HUES48 (cell line): ENCODE results near the gene DIP2A.
"Not testable (repeated sequence)": the region's sequence is repeated elsewhere in the genome, so short reads cannot be mapped to it uniquely, and the experiment has no call there.

Experiments used
- H3K27ac ChIP-seq: one replicate; pipeline ENCODE4 v1.7.0; 2013; ENCODE audit warnings: low read depth, low read length, inconsistent platforms
- H3K27me3 ChIP-seq: 2 replicates; pipeline ENCODE4 v1.6.1; 2013; ENCODE audit warnings: mild to moderate bottlenecking, low read length; ENCODE audit not compliant: control insufficient read depth, insufficient read depth
- H3K36me3 ChIP-seq: 2 replicates; pipeline ENCODE4 v1.6.1; 2013; ENCODE audit warnings: low read length; ENCODE audit not compliant: control insufficient read depth, insufficient read depth
- H3K4me1 ChIP-seq: 2 replicates; pipeline ENCODE4 v1.6.1; 2013; ENCODE audit warnings: mild to moderate bottlenecking, low read length; ENCODE audit not compliant: control insufficient read depth, insufficient read depth
- H3K4me3 ChIP-seq: 2 replicates; pipeline ENCODE4 v1.5.1; 2013; ENCODE audit warnings: mild to moderate bottlenecking, low read depth, low read length
- H3K9ac ChIP-seq: 2 replicates; pipeline ENCODE4 v1.6.1; 2013; ENCODE audit warnings: mild to moderate bottlenecking, low read depth, low read length, moderate library complexity
- H3K9me3 ChIP-seq: 2 replicates; pipeline ENCODE4 v1.6.1; 2013; ENCODE audit warnings: low read length; ENCODE audit not compliant: control insufficient read depth, insufficient read depth

The DIP2A gene

DNA sequence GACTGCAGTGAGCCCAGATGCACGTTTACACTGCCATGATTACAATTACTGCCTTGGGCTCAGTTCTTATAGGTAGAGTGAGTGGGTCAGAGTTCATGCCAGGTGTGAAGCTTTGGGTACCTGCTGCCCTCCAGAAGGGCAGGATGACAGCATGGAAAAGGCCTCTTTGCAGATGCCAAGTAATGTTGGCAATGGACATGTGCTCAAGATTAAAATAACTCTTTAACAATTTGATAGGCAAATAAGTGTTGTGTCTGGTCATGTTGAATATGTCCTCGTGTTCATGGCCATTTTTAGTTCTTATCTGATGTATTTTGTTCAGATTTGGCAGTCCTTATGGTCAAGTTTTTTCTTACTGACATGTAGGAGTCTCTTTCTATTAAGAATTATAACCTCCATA, 111.4 kb downstream of the DIP2A start:
- no peak overlapping the region for H3K4me3 ChIP-seq
- H3K4me1 ChIP-seq = no peaks in the 10 kb centered on the region
- peaks cover 46% of the 10 kb centered on the region for H3K36me3 ChIP-seq
- H3K27me3 ChIP-seq = no peaks in the 10 kb centered on the region
- H3K9ac ChIP-seq = no peak overlapping the region
- no peaks in the 10 kb centered on the region for H3K9me3 ChIP-seq
- no peak overlapping the region for H3K27ac ChIP-seq

DNA sequence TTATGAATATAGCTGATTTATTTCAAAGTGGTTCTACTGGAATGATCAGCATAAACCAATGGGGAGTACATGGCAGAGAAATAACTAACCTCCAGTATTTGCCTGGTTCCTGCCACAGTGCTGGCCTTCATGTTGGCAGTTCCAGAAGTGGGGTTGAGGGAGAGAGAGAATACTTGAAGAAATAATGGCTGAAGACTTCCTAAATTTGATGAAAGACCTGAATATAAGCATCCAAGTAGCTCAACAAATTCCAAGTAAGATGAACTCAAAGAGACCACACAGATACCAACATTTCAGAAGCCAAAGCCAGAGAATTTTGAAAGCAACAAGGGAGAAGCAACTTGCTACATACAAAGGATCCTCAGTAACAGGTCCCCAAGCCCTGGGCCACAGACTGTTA, 111.9 kb downstream of the DIP2A start:
- Histone ChIP-seq H3K27me3 (no peaks in the 10 kb centered on the region), H3K27ac (no peak overlapping the region), H3K9me3 (no peaks in the 10 kb centered on the region), H3K4me3 (no peak overlapping the region), H3K36me3 (peaks cover 41% of the 10 kb centered on the region), H3K4me1 (no peaks in the 10 kb centered on the region), H3K9ac (no peak overlapping the region)

DNA sequence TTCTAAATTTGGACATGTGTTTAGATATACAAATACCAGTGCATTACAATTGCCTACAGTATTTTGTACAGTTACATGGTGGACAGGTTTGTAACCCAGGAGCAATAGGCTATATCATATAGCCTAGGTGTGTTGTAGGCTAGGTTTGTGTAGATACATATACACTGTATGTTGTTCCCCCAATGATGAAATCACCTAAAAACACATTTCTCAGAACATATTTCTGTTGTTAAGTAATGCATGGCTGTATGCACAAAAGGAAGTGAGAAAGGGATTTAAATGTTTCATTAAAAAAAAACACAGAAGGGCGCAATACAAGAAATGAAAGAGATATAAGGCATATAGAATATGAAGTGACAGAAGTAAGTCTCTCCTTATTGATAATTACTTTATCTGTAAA, 114.2 kb downstream of the DIP2A start:
- no peaks in the 10 kb centered on the region for H3K4me1 ChIP-seq
- no peaks in the 10 kb centered on the region for H3K27me3 ChIP-seq
- H3K9ac ChIP-seq = no peak overlapping the region
- peaks cover 19% of the 10 kb centered on the region for H3K36me3 ChIP-seq
- 0 out of 2 replicates have a peak, but pooled peaks cover 2% of the 10 kb centered on the region for H3K9me3 ChIP-seq
- no peak overlapping the region for H3K27ac ChIP-seq
- no peak overlapping the region for H3K4me3 ChIP-seq

DNA sequence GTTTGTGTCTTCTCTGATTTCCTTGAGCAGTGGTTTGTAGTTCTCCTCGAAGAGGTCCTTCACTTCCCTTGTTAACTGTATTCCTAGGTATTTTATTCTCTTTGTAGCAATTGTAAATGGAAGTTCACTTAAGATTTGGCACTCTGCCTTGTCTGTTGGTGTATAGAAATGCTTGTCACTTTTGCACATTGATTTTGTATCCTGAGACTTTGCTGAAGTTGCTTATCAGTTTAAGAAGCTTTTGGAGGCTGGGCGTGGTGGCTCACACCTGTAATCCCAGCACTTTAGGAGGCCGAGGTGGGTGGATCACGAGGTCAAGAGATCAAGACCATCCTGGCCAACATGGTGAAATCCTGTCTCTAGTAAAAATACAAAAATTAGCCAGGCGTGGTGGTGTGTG, 119.1 kb downstream of the DIP2A start:
- H3K27me3 ChIP-seq, H3K36me3 ChIP-seq, H3K4me1 ChIP-seq, H3K4me3 ChIP-seq, H3K27ac ChIP-seq, H3K9ac ChIP-seq: not testable (repeated sequence)
- H3K9me3 ChIP-seq = peaks cover 11% of the 10 kb centered on the region; the same call in 1 of the 2 replicates

DNA sequence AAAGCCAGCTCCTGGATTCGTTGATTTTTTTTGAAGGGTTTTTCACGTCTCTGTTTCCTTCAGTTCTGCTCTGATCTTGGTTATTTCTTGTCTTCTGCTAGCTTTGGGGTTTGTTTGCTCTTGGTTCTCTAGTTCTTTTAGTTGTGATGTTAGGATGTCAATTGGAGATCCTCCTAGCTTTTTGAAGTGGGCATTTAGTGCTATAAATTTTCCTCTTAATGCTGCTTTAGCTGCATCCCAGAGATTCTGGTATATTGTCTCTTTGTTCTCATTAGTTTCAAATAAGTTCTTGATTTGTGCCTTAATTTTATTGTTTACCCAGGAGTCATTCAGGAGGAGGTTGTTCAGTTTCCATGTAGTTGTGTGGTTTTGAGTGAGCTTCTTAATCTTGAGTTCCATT, 120.7 kb downstream of the DIP2A start:
- H3K27ac ChIP-seq, H3K4me3 ChIP-seq, H3K4me1 ChIP-seq, H3K27me3 ChIP-seq, H3K36me3 ChIP-seq, H3K9ac ChIP-seq: not testable (repeated sequence)
- H3K9me3 ChIP-seq = peaks cover 11% of the 10 kb centered on the region; the same call in 1 of the 2 replicates

DNA sequence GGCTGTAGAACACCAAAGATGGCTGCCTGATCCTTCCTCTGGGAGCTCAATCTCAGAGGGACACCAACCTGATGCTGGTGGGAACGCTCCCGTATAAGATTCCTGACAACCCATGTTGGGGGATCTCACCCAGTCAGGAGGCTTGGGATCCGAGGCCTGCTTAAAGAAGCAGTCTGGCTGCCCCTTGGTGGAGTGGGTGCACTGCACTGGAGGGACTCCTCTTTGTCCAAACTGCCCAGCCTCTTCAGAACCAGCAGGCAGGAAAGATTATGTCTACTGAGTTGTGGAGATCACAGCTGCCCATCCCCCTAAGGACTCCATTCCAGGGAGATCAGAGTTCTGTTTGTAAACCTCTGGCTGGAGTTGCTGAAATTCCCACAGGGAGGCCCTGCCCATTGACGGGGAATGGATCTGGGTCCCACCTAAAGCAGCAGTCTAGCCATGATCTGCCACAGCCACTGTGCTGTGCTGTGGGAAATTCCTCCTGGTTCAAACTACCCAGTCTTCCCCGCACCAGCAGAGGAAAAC, 123.2 kb downstream of the DIP2A start:
- no peaks in the 10 kb centered on the region for H3K27me3 ChIP-seq
- H3K36me3 ChIP-seq = no peaks in the 10 kb centered on the region
- H3K9me3 ChIP-seq = peaks cover 9% of the 10 kb centered on the region; the same call in 1 of the 2 replicates
- no peak overlapping the region for H3K9ac ChIP-seq
- H3K27ac ChIP-seq = no peak overlapping the region
- H3K4me3 ChIP-seq = no peak overlapping the region
- H3K4me1 ChIP-seq = no peaks in the 10 kb centered on the region

DNA sequence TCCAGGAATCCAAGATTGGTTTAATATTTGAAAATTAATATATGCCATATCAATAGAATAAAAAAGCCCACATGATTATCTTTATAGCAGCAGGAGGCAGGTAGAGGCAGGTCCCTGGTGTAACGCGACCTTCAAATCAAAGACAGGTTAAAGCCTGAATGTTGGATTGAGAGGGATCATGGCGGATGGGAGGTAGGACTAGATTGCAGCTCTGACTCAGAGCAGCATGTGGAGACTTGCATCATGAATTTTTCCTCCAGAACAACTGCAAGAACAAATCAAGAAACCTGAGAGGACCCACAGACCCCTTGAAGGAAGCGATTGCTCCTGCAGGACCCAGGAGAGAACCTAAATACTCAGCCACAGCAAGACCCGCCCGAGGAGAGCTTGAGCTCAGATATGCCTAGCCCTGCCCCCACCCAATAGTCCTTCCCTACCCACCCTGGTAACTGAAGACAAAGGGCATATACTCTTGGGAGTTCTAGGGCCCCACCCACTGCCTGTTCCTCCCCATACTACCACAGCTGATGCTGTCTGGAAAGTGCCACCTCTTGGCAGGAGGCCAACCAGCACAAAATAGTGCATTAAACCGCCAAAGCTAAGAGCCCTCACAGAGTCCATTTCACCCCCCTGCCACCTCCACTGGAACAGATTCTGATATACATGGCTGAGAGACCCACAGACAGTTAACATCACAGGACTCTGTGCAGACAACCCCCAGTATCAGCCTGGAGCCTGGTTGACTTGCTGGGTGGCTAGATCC, 126.7 kb downstream of the DIP2A start:
- Histone ChIP-seq H3K9me3 (peaks cover 9% of the 10 kb centered on the region; the same call in 1 of the 2 replicates), H3K27ac (no peak overlapping the region), H3K4me1 (no peaks in the 10 kb centered on the region), H3K36me3 (no peaks in the 10 kb centered on the region), H3K9ac (no peak overlapping the region), H3K27me3 (no peaks in the 10 kb centered on the region), H3K4me3 (no peak overlapping the region)

DNA sequence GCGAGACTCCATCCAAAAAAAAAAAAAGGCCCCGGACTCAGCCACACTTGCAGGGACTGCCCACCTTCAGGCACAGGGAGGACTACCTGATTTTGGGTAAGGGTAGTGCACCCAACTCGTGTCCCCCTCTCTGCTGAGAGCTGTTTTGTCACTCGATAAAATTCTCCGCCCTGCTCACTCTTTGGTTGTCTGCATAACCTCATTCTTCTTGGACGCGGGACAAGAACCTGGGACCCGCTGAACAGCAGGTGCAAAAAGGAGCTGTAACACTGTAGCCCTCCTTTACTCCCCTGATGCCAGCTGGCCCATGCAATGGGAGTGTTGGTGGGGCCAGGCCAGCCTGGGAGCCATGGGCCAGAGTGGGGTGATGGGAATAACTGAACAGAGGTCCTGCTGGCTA, 135.6 kb downstream of the DIP2A start:
- no peaks in the 10 kb centered on the region for H3K4me1 ChIP-seq
- H3K27ac ChIP-seq = no peak overlapping the region
- no peaks in the 10 kb centered on the region for H3K27me3 ChIP-seq
- peaks cover 15% of the 10 kb centered on the region for H3K9me3 ChIP-seq
- no peaks in the 10 kb centered on the region for H3K36me3 ChIP-seq
- no peak overlapping the region for H3K4me3 ChIP-seq
- no peak overlapping the region for H3K9ac ChIP-seq

DNA sequence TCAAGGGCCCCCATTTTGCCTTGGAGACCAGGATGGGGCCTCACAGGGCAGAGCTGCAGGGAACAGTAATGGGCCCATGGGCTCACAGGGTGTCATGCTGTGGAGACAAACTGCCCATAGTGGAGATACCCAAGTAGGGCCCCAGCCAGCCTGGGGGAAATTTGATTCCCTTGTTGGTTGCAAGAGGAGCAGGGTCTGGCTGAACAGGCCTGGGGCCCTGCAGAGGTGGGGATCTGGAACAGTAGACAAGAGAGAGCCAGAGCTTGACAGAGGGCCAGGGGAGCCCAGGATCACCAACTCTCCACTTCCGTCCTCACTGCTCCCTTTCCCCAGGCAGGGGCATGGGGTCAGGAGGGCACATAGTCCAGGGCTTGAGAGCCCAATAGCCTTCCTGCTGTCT, 137.5 kb downstream of the DIP2A start:
- Histone ChIP-seq H3K4me1 (no peaks in the 10 kb centered on the region), H3K9me3 (peaks cover 15% of the 10 kb centered on the region), H3K27me3 (no peaks in the 10 kb centered on the region), H3K36me3 (no peaks in the 10 kb centered on the region), H3K4me3 (no peak overlapping the region), H3K27ac (no peak overlapping the region), H3K9ac (no peak overlapping the region)

DNA sequence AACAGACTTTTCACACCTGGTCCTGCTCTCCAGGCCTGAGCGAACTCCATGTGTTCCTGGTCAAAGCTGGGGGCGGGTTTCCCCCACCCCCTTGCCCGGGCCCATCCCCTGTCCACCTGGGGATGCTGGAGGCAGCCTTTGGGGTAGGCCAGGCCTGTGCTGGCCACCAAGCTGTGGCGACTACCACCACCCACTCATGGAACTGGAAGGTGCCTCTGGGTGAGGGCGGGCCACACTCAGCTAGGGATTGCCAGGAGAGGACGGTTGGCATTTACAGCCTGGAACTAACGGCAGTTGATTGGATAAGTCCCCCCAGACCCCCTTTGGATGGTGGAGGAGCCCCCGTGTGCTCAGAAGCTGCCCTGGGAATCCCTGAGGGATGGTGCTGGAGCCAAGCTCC, 138.3 kb downstream of the DIP2A start:
- H3K9ac ChIP-seq = no peak overlapping the region
- H3K27ac ChIP-seq = no peak overlapping the region
- no peaks in the 10 kb centered on the region for H3K27me3 ChIP-seq
- H3K4me1 ChIP-seq = no peaks in the 10 kb centered on the region
- peaks cover 15% of the 10 kb centered on the region for H3K9me3 ChIP-seq
- no peak overlapping the region for H3K4me3 ChIP-seq
- H3K36me3 ChIP-seq = no peaks in the 10 kb centered on the region

DNA sequence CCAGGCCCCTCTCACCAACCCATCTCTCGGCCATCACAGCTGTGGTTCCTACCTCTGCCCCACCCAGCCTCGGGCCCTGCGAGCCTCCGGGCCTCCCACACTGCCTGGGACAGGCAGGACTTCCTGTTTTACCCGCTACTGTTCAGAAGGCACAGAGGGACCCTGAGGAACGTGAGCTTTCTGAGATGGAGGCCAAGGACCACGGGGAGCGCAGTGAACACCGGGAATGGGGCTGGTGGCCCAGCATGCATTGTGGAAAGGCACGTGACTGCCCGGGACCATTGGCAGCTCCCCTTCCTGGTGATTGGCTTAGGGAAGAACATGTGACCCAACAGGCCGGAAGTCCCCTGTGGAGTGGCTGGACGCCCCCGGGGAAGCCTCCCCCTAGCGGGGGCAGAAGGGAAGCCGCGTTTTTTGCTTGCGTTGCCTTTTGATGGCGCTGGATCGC, 139.2 kb downstream of the DIP2A start:
- Histone ChIP-seq H3K4me1 (peaks cover 7% of the 10 kb centered on the region), H3K9me3 (peaks cover 12% of the 10 kb centered on the region), H3K4me3 (no peak overlapping the region), H3K27ac (no peak overlapping the region), H3K9ac (no peak overlapping the region), H3K36me3 (no peaks in the 10 kb centered on the region), H3K27me3 (no peaks in the 10 kb centered on the region)
